Spleen (tissue), 7 donors: ENCODE data around the gene PPP3CA.

Experiments used
- CTCF ChIP-seq, 11 experiments: fragments of 200-600 bp in 7 of 11; fragments of 450-650 bp in 4 of 11; sonication (generic) in 4 of 11; IDR thresholded peaks in 8 of 11; conservative IDR thresholded peaks in 3 of 11; 1 replicate in 7 of 11; 2 replicates in 4 of 11; pipeline versions ENCODE4 v1.4.0 to v1.8.0; 2016 to 2021; ENCODE audit warnings: antibody characterized with exemption in 11 of 11, inconsistent platforms in 4 of 11, mild to moderate bottlenecking in 1 of 11
- POLR2A ChIP-seq, 3 donors: fragments of 450-650 bp; IDR thresholded peaks; one replicate each; pipeline ENCODE4 v1.5.1; 2017; ENCODE audit warnings: antibody characterized with exemption in 3 of 3, mild to moderate bottlenecking in 1 of 3
- POLR2AphosphoS5 ChIP-seq, 3 donors: sonication (generic); formaldehyde crosslinking; IDR thresholded peaks; one replicate each; pipeline ENCODE4 v1.5.1; 2017; ENCODE audit warnings: antibody characterized with exemption in 3 of 3
- donor health status: DM: no; HTN: no; CAD: no; lungs with moderate emphysema.
- donor health status: DM: no; HTN: no; CAD: no.
- donor health status: DM: no; HTN: no; CAD: no.

GRCh38 chr4:101238706-101239105 is 108.6 kb downstream of the PPP3CA start:
- TF ChIP-seq CTCF (IDR thresholded peaks at IDR 0.05 in 8 of 11, conservative IDR thresholded peaks at IDR 0.05 in 3 of 11) (no peak), POLR2AphosphoS5 (IDR thresholded peaks at IDR 0.05) (no peak), POLR2A (IDR thresholded peaks at IDR 0.05) (no peak)
